GM19043 (cell line): ENCODE measurements around the gene KCNQ5.

Source experiments
- ATAC-seq: cut with Tn5 transposase; IDR thresholded peaks from one replicate; pipeline ENCODE4 v1.9.1; 2021; ENCODE audit warnings: low read depth; ENCODE audit not compliant: unreplicated experiment

The KCNQ5 gene

DNA sequence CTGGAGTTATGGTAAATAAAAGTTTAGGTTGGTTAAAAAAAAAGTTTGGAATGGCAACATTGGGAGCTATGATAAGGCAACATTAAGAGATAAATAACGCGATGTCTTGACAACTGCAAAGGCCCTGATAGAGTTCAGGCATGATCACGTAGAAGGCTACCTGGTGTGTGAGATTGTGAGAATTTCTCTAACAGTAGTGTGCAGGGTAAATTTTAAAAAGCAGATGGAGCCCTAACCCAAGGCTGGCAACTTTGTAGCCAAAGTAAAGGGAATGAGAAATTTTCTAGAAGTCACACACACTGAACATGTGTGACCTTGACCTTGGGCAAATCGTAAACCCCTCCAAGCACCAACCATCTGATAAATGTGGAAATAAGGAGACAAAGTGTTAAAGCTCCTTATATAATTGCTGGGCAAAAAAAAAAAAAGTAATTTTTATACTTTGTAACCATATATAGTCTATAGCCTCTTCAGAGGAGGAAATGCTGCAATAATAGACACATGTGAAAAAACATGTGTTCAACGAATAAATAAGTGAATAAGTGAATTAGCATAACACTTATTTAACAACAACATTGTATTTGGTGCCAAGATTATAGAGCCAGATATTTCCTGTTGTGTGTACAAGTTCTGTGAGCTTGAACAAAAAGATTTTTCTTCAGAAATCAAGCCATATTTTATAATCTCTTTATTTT, 18.2 kb downstream of the KCNQ5 start:
- ATAC-seq: no peak

DNA sequence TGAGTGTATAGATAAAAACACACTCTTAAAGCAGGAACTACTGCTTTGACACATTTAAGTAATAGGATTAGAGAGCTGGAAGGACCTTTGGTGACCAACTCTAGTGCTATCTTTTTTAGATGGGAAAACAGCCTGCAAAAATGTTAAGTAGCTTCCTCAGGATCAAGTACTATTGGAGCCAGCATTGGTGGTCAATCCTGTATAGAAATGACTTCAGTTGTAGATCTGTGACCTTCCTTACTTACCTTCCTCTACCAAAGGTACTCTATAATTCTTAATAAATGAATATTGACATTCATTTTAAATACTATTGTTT, 18.7 kb downstream of the KCNQ5 start:
- no peak for ATAC-seq

DNA sequence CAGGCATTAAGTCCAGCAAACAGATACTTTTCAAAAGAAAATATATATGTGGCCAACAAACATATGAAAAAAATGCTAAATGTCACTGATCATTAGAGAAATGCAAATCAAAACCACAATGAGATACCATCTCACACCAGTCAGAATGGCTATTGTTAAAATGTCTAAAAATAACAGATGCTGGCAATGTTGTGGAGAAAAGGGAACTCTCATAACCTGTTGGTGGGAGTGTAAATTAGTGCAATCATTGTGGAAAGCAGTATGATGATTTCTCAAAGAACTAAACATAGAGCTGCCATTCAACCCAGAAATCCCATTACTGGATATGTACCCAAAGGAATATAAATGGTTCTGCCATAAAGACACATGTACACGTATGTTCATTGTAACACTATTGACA, 20.6 kb downstream of the KCNQ5 start:
- ATAC-seq: no peak

DNA sequence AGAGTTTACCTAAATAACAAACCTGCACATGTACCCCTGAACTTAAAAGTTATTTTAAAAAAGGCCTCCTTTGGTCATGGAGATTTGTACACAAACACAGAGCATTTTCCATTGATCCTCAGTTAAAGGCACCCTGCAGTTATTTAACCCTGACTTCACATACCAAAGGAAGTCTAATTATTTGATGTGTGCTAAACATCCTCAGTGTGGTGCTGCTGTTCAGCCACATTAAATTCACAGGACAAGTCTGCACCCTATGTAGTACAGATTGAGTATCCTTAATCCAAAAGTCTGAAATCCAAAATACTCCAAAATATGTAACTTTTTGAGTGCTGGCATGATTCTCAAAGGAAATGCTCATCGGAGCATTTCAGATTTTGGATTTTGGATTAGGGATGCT, 21.4 kb downstream of the KCNQ5 start:
- no peak for ATAC-seq

DNA sequence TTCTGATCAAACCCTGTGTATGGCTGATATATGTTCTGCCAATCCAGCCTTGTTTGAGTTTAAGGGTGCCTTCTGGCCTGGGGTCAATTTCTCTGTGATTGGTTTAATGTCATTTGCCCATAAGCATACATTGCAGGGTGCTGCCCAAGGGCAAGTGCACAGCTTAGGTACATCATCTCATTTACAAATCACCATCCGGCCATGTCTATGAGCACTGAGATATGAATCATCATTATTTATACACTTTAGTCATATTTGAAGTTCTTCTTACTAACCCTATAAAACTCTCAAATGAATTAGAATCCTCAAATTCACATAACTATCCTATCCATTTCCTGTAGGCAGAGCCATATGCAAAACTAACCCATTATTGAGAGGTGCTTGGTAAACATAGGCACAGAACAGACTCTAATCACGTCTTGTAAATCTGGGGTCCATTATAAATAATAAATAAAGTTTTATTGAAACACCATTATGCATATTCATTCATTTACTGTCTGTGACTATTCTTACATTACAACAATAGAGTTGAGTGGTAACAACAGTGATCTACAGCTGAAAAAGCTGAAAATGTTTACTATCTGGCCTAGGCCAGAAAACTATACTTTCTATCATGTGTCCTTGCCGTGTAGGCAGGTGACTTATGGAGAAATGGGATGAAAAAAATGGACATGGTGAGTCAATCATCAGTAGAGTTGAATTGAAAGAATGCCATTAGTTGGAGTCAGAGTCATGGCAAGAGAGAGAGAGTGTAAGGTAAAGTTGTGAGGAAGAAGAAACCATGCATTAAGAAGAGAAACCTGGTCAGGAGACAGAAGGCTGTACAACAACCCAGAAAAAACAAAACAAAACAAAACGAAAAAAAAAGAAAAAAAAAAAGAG, 25.0 kb downstream of the KCNQ5 start:
- no peak for ATAC-seq

DNA sequence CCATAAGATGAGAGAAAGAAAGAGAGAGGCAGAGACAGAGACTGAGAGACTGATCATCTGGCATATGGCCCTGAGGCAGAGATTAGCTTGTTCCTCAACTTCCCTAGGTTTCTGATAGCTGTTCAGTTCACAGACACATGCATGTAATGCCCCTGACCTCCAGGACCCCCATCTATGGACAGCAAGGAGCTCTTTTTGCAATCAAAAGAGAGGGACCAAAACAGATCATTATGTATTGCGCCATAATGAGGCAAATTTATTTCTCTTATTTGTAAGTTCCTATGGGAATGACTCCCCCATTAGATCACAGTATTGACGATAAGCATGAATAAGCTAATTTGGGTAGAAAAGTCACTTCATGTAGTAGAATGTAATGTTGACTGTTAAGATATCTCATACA, 25.6 kb downstream of the KCNQ5 start:
- ATAC-seq: no peak

DNA sequence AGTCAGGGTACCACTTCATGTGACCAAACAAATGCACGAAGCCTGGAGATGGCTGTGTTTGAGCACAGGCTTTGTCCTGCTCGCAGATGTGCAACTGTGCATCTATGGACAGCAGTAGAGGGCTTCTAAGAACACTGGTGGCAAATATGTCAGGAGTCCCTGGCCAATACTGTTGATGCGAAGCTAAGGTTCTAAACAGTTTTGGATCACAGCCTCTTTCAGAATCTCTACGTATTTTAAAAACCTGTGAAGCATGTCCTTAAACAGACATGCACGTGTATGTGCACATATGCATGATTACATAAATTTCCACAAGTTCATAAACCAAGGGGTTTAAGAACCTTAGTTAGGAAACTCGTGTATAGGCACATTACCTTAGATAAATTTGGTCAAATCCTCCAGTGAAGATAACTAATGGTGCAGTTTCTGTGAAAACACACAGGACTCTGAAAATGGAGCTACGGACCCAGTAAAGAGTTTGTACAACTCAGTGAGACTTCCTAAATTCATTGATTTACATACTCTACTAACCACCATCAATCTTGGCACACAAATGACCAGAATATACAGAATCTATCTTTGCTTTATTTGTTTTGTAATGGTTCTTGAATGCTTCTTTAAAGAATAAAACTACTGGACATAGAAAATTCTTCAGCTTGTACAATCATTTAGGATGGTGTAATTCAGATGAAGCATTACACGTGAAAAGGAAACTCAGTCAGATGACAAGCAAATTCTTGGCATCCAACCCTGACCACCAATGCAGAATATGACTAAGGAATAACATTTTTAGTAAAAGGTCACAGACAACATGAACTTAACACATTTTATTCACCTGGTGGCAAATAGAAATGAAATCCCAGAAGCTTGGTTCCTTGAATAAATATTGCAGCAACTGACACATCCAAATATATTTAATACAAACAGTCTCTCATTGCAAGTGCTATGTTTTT, 27.4 kb downstream of the KCNQ5 start:
- ATAC-seq: peak; percentile 41

DNA sequence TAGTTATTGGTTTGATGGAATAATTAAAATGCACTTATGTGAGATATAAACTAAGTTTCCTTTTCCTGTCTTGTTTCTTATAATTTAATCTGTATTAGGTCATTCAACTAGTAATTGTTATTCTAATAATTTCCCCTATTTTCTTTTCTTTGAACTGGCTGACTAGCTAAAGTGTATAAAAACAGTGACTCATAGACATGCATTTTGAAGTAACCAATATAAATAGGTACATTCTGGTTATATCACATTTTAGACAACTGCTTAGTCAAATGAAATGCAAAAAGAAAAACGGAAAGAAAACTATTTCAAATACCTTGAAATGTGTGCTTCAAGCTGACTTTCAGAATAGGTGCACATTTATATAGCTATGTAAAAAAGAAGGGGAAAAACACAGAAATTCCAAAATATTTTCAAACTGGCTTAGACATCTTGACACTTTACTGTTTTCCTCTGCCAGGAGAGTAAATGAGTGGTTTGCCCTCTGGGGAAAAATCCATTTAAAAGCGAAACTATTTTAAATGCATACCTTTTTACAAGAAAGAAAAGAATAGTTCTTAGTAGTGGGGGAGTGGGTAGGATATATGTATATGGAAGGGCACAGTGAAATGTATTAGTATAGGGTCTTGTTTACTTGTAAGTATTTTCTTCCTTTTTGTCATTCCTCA, 28.3 kb downstream of the KCNQ5 start:
- no peak for ATAC-seq

DNA sequence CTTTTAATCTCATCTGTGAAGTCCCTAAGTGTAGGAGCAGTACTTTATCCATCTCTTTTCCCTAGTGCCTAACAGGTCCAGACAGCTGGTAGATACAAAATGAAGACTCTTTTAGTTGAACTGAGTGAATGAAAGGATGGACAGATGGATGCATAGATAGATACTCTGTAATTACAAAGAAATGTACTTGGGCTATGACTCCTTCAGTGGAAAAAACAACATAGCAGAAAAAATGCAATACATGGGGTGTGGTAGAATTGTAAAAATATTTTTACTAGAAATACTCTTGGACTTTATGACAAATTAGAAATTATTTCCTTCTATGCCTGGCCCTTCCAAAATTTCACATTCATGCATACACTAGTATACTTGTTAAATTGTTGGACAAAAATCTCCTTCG, 29.3 kb downstream of the KCNQ5 start:
- no peak for ATAC-seq

DNA sequence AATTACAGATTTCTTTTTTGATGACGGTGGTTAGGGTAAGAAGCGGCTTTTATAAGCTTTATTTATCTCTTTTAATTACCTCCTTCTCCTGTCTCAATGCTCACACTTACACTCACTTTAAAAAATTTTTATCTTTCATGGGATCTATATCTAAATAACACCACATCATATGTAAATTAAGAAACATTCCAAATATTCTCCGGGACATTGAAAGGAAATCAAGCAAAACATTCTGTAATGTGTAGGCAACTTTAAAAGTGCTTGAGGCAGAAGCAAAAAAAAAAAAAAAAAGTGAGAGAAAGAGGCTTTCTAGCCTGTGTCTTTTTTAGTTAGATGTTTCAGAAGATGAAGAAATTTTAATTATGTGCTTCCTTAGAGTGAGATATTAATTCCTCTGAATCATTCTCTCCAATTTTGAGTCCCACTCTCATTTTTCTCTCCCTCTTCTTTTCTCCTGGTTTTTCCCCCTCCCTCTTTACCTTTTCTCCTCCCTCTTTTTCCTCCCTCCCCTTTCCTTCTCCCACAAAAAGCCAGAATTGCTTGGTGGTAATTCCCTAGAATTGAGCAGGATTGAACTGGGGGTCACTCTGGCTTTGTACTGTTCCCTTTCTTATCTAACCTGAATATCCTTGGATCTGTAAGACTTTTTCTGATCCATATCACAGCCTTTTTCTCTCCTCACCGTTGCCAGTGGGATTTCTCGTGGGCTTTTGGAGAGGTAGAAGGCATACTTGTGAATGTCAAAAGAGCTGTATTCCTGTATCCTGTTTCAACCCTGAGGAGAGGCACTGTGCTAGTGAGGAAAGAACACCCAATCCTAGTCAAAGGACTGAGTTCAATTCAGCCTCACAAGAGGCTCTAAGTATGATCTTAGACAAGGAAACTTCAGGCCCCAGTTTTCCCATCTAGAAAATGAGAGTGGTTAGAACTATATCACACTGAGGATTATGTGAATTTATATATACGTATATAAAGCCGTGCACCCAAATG, 30.4 kb downstream of the KCNQ5 start:
- ATAC-seq: no peak

DNA sequence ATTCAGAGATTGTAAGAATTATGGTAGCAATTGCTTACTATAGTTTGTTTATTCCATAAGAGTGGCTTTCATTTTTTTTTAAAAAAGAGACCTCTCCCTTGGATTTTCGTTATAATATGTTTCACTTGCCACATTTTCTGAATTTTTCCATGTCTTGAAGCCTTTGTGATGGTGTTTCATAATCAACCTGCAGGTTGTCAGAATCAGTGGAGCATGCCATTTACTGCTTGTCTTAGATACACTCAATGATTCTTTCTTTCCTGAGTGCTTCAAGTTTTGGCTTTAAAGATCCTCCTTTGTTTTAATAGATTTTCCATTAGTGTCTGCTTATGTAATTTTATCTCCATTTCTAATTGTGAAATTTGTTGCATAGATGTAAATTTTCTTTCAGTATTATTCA, 31.2 kb downstream of the KCNQ5 start:
- ATAC-seq: no peak

DNA sequence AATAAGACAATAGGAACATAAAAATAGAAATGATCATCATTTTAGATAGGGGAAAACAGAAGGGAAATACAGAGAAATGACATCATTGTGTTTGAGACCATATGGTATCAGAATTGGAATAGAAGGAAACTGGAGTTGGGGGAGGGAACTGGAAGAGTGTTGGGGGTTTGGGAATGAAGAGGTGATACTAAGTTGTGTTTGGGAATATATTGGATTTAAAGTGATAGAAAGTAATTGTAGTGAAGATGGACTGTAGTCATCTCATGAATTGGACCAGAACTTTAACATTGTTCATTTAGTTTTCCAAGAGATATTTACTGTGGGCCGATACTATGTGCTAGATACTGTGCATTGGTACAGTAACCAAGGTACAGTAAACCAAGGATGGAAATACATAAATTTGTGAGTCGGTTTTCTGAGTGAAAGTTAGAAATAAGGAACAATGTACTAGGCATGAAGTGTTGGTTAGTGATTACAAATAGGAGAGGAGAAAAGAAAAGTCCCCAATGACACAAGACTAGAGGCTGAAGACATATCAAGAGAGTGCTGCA, 32.3 kb downstream of the KCNQ5 start:
- peak; percentile 76 for ATAC-seq

DNA sequence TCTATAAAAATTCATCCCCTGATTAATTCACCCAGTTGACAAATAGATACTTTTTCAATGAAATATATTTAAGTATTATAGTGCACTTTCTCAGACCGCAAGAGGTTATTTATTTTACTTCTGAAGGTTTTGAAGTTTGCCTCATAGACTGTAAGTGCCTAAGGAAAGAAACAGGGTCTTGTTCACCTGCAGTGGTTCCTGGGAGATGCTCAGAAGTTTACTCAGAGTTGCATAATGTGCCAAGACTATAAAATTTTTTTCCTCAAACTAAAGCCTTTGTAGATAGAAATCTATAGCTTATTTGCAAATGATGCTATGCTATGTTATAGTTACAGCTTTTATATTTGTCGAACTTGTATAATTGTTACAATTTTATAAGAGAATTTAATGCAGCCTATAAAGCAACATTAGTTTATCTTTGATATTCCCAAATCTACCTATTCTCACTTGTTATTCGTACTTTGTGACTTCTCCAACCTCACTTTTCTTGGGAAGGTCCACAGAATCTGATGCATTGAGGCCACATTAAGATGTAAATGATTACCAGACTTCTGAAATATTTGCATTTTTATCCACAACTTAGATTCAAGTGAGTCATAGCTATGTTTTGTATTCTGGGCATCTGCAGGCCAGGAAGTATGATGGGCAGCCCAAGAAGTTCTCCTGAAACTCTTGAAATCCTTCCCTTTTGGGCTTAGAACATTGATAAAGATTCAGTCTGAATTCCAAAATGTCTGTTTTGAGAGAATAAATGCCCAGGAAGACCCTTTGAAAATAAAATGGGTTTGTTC, 35.7 kb downstream of the KCNQ5 start:
- no peak for ATAC-seq

DNA sequence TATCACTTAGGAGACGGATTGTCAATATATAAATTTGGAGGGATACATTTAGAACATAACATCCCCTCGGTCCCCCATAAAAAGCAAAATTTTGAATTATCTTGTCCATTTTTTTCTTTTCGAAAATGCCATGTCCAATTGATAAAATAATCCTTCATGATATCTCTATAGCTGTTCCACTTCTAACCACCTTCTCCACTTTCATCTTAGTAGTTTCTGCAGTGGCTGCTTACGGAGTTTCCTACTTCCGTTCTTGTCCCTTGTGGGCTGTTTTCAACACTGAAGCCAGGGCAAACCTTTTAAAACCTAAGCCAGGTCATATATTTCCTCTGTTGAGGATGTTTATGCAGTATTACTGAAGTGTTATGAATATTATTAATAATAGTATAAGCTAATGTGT, 37.9 kb downstream of the KCNQ5 start:
- no peak for ATAC-seq

DNA sequence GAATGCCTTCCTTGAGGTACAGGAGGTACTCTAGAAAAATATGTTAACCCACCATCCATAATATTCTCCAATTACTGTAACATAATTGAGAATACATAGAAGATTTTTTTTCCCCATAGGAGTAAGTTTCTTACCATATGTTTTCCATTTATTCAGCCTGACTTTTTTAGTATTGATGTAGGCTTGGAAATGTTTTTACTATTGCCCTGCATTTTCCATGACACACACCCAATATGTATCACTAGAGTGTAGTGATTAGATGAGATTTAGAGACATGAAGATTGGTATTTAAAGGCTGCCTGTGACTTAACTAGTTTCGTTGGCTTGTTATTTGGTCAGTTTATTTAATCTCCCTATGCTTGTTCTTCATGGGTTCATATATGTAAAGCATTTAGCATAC, 39.5 kb downstream of the KCNQ5 start:
- no peak for ATAC-seq

DNA sequence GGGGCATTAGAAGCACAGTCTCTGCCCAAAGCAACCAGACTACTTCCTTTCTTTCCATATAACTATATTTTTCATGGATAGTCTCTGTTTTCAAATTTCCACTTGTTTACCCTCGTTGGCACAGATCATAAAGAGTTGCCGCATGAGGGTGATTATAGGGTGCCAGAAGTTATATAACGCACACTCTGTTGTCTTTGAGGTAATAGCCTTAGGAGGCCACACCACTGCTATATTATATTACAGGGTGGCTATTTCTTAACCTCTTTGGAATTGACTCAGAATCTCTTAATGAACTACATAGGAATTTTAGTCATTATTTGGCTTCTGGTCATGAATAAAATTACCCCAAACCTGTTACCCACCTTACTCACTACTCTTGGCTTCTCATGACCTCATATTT, 43.7 kb downstream of the KCNQ5 start:
- no peak for ATAC-seq

DNA sequence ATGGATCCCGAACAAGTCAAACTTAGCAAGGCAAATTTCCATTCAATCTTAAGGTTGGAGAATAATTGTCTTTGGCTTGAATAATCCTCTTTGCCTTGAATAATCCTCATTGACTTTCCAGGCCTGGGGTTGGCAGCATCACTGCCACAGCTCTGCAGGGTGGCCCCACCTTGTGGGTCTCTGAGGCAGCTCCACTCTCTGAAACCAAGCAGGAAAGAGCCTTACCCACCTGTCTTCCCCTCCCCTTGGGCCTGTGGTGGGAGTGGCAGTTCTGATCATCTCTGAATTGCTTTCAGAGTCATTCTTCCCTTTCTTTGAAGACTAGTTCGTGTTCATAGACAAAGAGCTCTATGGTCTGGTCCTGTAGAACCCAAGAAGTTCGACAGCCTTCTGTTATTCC, 47.5 kb downstream of the KCNQ5 start:
- no peak for ATAC-seq

DNA sequence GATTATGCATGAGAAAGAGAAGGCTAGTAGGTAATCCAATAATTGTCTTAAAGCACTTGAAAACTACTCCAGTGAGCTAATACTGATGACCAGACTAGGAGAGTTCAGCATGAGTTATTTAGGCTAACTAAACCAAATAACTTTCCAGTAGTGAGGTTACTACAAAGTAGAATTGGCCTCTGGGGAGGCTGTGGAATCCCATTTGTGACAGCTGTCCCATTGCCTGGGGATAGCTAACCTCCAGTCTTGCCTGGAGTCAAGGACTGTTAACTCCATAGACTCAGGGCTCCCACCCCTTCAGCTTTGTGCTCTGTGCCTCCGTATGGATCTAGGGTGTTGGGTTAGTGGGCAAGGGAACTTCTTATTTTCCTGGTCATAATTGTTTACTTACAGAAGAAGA, 51.0 kb downstream of the KCNQ5 start:
- no peak for ATAC-seq
